22Rv1 (cell line): ENCODE measurements around the gene TMEM45B.

Experiments used
- ZFX ChIP-seq: fragments of 450-650 bp; IDR thresholded peaks from 2 replicates; pipeline ENCODE4 v1.6.1; 2017; ENCODE audit warnings: antibody characterized with exemption, borderline replicate concordance
- TF ChIP-seq, protein P1 (sequence below): fragments of 450-650 bp; IDR thresholded peaks from 2 replicates; pipeline ENCODE4 v1.5.1; 2017; ENCODE audit warnings: mild to moderate bottlenecking

DNA sequence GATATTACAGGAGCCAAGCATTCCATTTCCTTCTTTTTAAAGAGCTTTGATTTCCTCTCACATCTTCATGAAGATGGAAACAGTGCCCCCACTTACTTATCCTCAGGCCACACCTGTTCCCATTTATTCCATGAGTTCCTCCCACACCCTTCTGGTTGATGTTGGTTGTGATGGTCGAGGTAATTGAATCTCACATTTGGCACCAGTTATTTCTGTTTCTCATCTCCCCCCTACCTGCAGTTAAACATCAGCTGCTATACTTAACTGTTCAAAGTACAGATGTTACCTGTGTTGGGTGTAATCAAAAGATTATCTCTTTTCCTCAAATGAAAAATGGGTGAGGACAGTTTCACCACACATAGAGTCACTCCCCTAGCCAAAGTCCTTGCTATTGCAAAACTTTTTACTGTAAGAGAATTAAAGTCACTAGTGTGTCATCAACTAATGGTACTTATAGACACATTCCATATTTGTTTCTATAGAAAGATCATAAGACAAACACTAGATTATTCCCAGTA, 1.9 kb downstream of the TMEM45B start:
- TF ChIP-seq, protein P1, sequence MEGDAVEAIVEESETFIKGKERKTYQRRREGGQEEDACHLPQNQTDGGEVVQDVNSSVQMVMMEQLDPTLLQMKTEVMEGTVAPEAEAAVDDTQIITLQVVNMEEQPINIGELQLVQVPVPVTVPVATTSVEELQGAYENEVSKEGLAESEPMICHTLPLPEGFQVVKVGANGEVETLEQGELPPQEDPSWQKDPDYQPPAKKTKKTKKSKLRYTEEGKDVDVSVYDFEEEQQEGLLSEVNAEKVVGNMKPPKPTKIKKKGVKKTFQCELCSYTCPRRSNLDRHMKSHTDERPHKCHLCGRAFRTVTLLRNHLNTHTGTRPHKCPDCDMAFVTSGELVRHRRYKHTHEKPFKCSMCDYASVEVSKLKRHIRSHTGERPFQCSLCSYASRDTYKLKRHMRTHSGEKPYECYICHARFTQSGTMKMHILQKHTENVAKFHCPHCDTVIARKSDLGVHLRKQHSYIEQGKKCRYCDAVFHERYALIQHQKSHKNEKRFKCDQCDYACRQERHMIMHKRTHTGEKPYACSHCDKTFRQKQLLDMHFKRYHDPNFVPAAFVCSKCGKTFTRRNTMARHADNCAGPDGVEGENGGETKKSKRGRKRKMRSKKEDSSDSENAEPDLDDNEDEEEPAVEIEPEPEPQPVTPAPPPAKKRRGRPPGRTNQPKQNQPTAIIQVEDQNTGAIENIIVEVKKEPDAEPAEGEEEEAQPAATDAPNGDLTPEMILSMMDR = no peak
- TF ChIP-seq ZFX = no peak
